ENCODE measurements around the gene AJAP1.
A peak's percentile ranks its signal among the peaks of the same experiment; 100 is the strongest.

The AJAP1 gene

DNA sequence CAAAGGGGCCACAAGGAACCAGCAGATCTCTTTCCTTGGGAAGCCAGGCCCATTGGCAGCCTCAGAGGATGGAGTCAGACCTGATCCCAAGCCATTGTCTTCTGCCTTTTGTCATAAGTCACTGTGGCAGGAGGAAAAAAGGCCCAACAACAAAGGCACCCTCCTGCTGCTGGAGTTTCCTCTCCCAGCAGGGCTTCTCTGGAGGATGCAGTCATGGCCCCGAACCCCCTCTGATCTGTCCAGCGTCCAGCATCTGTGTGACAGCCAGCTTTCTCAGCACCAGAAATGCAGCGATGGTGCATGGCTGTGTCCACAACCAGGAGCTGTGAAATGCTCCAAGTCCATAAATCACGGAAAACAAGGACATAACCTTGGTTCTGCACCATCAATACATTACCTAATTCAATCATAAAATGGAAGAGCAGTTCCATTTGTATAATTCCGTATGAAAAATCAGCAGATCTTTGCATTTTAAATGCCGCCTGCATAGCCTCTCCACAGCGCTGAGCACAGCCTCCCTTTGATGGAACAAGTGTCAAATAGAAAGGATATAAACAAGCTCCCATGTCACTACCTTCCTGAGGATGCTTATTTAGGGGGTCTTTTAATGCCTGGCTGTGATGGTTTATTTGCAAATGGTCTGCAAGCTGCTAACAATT lies 30.6 kb downstream of the AJAP1 start:
- no peak for DNase-seq

DNA sequence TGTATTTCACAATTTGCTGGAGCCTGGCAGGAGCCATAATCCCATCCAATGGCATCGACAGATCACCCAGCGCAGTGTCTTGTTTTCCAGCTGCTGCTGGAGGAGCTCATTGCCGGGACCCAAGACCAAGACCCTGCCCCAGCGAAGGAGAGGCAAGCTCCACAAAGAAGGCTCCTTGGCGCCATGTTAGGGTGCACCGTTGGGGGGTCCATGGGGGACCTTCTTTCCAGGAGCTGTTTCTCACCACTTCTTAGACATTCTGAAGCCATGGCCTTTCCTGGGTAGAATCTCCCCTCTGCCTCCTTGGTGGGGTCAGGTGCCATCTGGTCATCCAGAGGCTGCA lies 31.1 kb downstream of the AJAP1 start:
- no peak for DNase-seq

DNA sequence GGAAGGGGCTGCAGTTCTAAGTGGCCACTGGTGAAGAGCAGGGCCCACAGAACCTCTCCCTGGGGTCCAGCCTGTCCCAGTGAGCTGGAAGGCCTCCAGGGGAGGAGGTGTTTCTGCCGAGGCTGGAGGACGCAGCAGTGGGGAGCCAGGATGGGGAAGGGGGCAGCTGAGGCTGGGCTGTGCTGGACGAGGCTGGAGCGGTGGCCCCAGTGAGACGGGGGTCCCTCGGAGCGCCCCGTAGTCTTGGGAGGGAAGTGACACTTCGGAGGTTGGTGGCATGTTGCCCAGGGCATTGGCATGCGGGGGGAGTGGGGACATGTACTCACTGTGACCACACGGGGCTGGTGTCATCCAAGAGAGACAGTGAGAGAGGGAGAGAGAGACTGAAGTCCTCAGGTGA lies 33.5 kb downstream of the AJAP1 start:
- DNase-seq: no peak

DNA sequence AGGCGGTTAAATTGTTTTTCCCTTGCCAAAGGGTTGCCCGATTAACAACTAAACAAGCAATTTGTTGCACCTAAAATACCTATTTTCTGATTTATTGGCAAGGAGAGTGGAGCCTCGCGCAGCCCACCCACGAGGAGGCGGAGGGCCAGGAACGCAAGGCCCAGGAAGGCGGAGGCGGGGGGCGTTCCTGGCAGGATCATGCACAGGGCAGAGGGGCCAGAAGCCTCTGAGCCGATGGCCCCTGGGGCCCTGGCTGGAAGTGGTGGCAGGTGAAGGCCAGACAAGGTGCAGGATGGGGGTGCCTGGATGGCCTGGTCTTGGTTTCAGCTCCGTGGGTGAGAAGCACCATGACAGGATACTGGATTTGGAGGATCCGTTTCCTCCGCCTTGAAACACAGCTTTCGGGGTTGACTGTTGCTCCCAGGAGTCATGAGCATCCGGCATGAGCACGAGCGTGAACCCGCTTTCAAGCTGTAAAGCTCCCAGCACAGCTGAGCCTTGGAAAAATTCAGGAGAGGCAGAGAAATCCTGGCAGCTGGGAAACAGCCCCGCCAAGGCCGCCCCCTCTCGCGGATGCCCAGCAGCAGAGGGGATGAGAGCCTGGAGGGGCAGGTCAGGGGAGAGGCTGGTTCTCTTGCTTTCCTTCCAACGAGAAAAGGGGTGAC lies 35.0 kb downstream of the AJAP1 start:
- no peak for DNase-seq

DNA sequence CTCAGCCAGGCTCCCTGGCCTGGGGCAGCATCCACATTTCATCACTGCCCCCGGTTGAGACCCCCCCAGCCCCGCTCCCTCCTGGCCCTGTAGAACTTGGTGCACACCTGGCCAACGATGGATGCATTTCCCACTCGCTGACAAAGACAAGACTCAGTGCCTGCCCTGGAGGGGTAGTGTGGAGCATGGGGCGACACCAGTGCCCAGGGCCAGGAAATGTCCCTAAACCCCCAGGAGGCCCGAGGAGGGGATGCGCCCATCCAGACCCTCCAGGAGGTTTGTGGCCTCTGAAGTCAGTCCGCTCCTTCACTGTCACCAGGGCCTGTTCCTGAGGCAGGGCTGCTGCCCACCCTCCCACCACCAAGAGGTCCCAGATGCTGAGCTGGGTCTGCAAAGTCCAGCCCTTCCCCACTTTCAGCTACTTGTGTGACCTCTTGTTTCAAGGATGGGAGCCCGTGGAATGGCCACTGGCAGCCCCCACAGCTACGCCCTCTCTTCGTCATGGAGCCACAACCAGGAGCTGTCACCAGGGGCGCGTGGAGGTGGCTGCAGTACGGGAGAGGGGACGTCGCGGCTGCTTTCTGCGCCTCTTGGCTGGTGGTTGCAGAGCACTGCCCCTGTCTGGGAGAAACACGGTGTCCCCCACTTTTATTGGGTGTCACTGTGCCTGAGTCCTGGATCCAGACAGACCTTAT lies 35.7 kb downstream of the AJAP1 start:
- no peak for DNase-seq

DNA sequence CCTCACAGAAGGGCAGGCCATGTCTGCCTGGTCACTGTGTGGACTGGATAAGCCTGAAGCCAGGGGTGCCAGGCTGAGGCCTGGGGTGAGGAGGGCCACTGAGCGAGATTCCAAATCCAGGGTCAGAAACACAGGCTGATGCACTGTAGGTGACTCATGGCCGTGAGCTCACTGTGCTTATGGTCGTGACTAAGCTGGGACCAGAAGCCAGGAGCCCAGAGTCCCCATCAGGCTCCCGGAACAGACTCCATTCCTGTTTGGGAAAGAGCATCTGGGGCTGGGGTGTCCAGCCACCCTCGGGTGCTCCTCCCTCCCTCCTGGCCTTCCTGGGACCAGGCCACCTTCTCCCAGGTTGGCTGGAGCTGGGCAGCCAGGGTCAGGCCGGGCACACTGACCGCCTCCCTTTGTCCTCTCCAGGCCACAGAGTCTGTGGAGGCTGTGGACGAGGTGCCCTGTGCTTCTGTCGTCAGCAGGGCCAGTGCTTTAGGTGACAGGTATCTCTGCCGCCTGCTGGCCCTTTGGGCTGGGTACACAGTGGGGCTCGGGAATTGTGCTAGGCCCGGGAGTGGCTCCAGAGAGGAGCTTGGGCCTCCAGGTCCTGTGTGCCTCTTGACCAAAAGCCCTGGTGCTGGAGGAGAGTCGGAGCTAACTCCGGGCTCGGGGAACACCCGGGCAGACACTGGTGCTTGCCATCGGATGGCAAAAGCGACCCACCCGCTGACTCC lies 36.7 kb downstream of the AJAP1 start:
- no peak for DNase-seq

DNA sequence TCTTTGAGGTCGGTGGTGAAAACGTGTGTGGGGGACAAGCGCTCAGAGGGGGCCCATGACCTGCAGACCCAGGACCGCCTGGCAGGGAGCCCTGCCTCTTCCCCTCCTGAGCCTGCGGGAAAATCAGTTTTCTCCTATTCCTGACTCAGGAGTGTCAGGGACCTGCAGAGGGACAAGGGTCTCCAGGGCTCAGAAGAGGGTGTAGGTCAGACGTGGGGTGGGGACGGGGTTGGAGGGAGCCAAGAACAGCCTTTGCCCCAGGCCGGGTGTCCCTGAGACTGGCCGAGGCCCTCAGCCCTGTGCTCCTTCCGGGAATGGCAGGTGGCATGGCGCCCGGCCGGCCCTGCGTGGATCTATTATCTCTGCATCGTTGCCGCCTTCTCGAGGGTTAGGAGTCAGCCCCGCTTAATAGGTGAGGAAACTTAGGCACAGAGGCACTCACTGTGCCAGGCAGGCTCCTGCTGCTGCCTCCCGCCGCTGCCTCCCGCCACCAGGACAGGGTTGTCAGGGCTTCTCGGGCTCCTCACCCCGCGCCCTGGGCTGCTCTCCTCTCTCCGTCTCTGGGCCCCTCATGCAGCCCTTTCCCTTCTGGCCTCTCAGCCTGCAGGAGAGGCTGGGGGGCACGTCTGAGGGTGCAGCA lies 37.5 kb downstream of the AJAP1 start:
- no peak for DNase-seq

DNA sequence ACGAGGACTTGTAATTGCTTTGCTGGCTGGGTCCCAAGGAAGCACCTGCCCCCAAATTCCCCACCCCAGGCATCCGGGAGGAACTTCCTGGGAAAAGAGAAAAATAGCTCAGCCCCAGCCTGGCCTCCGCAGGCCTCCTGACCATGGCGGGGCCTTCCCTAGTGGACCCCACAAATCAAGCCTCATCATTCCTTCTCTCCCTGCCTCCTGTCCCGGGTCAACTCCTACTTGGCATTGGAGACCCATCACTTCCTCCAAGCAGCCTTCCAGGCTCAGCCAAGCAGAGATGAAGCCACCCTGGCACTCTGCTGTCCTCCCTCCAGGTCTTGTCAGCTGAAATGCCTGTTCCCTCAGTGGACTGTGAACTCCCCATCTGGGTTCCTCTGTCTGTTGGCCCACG lies 38.0 kb downstream of the AJAP1 start:
- no peak for DNase-seq

DNA sequence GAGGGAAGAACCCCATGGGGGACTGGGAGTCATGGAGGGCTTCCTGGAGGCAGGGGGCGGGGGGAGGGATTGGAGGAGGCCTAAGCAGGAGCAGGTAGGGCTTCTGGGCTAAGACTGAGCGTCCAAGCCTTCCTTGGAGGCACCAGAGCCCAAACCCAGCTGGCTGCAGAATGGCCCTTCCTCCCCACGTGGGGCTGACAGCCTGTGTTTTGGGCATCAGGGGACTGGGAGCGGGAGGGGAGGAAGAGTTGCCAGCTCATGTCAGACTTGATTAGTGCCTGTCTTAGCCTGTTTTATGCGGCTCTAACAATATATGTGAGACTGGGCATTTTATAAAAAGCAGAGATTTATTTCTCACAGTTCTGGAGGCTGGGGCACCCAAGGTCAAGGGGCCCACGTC lies 38.9 kb downstream of the AJAP1 start:
- no peak for DNase-seq

DNA sequence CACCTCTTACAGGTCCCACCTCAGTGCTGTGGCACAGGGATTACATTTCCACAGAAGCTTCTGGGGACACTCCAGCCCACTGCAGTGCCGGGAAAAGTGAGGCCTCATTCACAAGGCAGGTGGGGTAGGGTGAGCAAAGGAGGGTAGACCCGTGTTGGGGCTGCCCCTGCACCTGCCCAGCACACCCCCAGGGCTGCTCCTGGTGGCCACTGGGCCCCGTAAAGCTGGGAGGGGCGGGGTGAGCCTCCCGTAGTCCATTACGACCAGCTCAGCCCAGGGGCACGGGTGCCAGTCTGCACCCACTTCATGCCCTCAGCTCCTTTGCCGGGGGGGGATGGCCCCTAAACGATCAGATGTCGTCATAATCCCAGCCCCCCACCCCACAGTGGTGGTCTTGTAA lies 39.5 kb downstream of the AJAP1 start:
- no peak for DNase-seq

DNA sequence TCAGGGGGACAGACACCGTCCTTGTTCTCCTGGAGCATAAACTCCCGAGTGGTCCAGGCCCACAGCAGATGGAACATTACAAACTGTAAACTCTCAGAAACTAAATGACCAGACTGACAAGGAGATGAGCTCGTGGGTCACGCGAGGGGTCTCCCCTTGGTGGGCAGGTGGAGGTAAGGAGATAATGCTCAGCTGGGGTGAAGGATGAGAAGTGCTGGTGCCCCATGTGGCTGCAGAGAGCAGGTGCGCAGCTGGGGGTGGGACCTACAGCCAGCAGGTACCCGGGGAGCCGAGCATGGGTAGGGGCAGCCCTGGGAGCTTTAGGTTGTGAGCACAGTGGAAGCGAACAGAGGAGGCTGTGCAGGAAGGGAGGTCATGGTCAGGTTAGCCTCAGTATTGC lies 40.1 kb downstream of the AJAP1 start:
- DNase-seq: no peak

DNA sequence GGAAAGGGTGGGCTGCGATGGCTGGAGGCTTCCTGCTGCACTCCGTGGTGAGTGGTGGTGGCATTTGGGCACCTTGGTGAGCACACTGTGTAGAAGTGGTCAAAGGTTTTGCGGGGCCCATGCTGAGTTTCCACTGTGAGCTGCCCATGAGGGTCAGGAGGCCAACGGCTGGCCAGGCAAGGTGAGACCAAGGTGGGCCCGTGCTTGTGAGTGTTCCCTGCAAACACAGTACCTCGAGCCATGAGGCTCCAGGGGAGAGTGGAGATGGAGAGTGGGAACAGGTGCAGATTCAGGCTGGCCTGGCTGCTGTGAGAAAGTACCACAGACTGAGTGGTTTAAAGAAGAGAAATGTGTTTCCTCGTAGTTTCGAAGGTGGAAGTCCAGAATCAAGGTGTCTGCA lies 40.8 kb downstream of the AJAP1 start:
- DNase-seq: no peak

DNA sequence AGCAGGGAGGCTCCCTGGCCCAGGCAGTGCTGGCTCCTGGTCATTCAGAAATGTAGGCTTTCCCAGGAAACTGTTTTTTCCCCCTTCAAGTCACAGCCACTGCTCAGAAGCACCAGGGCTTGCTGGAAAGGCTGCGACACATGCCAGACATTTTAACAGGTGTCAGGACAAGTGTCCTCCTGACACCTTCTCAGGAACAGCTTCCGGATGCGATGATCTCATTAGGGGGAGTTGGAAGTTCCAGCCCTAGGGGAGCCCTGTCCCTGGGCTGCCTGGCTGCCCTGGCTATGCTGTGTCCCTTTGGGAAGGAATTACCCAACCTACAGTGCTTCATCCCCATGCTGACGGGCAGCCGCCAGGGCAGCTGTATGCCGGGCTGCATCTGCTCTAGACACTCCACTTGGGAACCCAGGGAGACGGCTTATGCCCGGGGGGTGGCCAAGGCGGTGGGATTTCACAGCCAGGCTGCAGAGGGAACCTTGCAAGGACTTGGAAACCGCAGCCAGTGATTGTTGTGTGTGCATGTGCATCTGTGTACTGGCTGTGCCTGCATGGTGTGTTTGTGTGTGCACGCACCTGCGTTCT lies 41.8 kb downstream of the AJAP1 start:
- DNase-seq: no peak

DNA sequence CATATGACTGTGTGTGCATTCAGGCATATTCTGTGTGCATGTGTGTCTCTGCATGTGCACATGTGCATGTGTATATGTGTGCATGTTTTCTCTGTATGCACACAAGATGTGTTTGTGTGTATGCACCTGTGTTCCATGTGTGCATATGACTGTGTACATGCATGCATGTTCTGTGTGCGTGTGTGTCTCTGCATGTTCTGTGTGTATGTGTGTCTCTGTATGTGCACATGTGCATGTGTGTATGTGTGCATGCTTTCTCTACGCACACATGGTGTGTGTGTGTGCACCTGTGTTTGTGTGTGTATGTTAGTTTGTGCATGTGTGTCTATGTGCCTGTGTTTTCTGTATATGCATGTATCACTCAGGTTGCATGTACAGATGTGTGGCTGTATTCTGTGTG lies 42.3 kb downstream of the AJAP1 start:
- no peak for DNase-seq

DNA sequence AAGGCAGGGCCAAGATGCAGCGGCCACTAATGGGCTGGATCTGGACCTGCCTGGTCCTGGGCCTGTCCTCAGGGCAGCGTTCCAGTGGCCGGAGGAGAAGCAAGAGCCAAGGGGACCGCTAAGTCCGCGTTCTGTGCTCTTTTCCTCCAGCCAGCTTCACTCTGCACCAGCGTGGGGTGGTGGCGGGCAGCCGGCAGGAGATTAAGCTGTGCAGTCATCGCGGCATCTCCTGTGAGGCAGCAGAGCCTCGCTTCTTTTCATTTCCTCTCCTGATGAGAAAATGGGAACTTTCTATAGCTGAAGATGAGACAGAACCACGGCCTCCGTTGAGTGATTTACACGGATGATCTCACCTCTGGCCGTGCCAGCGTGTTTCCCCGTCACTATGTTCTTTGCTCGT lies 43.4 kb downstream of the AJAP1 start:
- no peak for DNase-seq

DNA sequence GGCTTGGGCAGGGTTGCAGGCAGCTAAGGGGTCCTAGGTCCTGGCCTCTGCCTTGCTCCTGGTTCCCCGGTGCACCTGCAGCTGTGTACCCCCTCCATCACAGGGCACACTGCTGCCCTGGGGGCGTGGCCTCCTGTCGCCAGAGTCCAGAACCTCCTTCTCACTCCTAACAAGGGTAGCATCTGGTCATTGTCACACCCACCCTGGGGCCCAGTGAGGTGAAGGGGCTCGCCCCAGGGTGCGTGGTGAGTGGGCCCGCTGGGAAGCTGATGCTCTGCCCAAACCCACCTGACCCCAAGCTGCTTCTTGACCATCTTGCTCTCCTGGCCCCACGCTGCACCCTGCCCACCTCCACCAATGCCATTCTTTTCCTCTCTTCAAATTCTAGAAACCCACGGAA lies 44.5 kb downstream of the AJAP1 start:
- no peak for DNase-seq

DNA sequence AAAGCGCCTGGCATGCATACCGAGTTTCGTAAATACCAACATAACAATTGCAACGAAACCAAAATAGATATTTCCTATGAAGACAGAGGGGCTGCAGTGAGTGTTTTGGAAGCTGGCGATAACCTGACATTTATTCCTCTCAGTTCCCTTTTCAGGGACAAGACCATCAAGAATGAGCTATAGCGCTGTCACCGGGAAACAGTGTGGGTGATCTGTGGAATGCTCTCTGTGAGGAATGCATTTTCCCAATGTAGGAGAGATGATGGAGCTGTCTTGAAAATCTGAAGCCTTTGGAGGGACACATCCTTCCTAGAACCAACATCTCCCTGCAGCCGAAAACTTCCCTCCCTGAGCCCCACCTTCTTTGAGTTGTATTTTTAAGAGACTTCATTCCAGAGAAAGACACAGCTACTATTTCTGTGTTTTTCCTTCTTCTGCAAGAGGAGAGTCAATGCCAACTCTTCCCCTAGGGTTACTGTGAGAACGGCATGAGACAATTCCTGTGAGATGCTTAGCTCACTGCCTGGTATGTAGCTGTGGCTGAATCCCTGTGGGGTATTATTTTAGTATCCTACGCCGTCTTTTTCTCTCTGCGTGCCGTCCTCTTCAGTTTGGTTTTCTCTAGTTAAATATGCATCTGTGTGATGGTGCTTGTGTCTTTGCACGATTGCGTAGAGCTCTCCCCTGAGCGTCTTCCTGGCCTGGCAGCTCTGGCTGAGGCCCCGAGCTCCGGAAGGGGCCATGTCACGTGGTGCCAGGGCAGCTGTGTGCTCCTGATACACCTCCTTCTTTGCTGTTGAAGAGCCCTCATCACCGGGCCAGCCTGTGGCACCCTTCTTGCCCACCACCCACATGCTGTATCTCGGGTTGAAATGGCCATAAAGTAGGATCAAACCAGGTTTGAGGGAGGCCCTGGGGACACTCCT lies 45.2 kb downstream of the AJAP1 start:
- no peak for DNase-seq

DNA sequence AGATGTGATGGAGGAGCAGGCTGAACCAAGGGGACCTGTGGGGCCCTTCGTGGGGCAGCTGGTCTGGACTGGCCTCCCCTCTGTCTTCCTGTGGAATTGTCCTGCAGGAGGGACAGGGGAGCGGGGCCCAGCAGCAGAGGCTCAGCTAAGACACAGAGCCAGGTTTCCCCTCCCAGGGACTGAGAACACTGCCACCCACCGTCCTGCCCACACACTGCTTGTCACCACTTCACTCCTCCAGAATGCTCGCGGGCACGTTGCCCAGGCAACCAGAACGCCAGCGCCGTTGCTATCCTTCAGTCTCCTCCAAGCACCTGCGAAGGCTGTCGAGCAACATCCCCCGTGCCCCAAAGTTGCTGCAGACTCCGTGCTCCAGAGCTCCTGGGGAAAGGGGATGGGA lies 46.4 kb downstream of the AJAP1 start:
- peak; percentile 59 for DNase-seq

DNA sequence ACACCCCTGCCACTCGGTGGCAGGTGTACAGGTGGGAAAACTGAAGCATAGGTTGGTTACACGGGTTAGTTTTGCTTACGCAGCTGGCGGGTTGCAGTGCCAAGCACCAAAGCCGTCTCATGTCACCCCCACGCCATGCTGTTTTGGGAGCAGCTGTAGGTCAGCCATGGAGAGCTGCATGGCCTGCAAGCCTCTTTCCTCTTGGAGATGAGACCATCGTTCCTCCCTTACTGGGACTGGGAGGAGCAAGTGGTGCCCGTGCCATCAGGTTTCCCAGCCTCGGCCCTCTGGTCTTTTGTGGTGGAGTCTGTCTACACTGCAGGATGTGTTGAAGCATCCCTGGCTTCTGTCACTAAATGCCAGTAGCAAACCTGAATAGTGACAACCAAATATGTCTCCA lies 46.9 kb downstream of the AJAP1 start:
- DNase-seq: no peak

DNA sequence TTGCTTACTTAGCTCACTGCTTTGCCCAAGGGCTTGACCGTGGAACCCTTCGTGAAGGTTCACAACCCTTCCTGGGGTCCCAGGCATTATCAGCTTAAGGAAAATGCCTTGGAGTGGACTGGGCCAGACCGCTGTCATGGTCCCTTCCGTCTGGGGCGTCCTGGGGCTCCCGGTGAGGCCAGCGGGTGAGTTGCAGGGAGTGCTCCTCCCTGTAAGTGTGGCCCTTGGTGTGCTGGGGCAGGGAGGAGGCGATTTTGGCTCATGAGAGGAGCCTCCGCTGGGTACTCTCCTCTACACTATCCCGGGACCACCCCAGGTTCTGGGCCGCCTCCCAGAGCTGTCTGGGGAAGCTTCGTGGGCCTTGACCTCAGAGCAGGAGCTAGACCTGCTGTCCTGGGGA lies 48.1 kb downstream of the AJAP1 start:
- DNase-seq: no peak

DNA sequence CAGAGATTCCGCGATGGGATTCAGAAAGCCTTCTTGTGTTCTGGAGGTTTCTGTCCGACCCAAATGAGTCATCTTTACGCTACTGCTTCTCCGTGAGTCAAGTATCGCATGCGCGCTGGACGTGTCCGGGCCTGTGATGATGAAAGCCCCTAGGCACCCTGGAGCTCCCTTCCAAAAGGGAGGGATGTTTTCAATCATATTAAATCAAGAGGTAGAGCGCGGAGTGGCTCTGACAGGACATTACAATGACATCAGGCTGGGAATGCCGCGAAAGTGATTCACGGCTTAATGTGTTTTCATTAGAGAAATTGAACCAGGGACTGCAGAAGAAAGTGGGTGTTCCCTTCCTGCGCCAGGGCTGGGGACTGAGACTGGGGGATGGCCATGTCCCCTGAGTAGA lies 48.5 kb downstream of the AJAP1 start:
- no peak for DNase-seq

DNA sequence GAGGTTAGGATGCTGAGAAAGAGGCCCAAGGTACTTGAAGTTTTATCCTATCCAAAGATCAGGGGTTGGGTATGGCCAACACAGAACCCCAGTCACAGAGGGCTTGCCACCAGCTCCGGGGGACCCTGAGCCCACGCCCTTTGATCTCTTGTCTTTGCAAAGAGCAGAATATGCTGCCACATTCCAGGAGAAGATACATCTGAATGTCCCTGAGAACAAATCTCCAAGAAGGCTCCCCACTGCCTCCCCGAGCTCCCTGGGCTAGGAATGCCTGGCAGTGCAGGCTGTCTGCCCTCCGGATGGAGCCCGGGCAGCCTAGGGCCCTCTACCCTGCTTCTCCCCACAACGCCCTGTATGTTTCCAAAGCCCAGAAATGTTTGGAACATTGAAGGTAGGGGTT lies 49.2 kb downstream of the AJAP1 start:
- DNase-seq: no peak

Data from retina (tissue), 1 donor.